ENCODE measurements around the gene NFATC2IP.
"Not testable (repeated sequence)": the region's sequence is repeated elsewhere in the genome, so short reads cannot be mapped to it uniquely, and the experiment has no call there.

NFATC2IP gene

DNA sequence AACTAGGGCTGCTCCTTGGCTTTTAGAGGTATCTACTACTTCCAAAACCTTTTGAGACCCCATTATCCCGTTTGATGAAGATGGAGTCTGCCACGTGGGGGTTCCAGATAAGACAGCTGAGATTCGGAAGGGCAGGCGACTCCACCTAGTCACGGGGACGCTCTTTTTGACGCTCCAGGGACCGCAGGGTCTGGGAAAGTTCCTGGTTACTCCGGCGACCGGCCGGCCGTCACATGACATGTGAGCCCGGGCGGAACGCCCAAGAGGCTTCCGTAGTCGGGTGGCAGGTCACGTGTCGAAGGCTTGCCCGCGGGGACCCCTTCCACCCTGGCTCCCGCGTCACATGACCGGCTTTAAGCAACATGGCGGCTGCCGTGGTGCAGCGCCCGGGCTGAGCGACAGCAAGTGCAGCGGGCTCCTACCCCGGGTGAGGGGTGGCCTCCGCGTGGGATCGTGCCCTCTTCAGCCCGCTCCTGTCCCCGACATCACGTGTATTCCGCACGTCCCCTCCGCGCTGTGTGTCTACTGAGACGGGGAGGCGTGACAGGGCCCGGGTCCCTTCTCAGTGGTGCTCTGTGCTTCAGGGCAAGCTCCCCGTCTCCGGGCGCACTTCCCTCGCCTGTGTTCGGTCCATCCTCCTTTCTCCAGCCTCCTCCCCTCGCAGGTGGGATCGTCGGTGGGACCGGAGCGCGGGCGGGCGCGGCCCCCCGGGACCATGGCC, 23.9 kb downstream of the NFATC2IP start, which contains the start of gene SPNS1:
SPNS1 (plus strand) TSS at position 342 of the 721 bp plus-strand sequence; CDS start at position 716, 374 bp downstream.
- Histone ChIP-seq H3K27ac (ENCODE audit: low read length) (no peak within 1 kb of the TSS), H3F3A (ENCODE audit: insufficient read depth, low read length) (peaks cover 11% of the 10 kb centered on the region; the same call in 1 of the 2 replicates), H4K20me1 (ENCODE audit: insufficient read depth, low read length) (no peaks in the 10 kb centered on the region), H3K9me3 (replicated peaks; ENCODE audit: insufficient read depth, low read length) (no peaks in the 10 kb centered on the region), H3K9ac (ENCODE audit: low read length) (peak within 1 kb of the TSS; percentile 61), H3K27me3 (replicated peaks; ENCODE audit: insufficient read depth, low read length) (no peaks in the 10 kb centered on the region), H3K4me3 (ENCODE audit: low read length) (peak within 1 kb of the TSS; percentile 98), H3K9me2 (replicated peaks; ENCODE audit: insufficient read depth, low read length) (no peaks in the 10 kb centered on the region), H3K4me2 (ENCODE audit: low read depth, low read length) (peak within 1 kb of the TSS; percentile 78), H3K36me3 (replicated peaks; ENCODE audit: insufficient read depth, low read length) (no peaks in the 10 kb centered on the region), H2AFZ (ENCODE audit: low read length) (peak within 1 kb of the TSS; percentile 79), H3K79me2 (ENCODE audit: low read length) (peaks cover 30% of the 10 kb centered on the region), H3K4me1 (ENCODE audit: low read length) (peaks cover 10% of the 10 kb centered on the region)
- DNase-seq: peak; percentile 97
- no peak for TF ChIP-seq EZH2phosphoT487 (IDR thresholded peaks at IDR 0.05; ENCODE audit: low read length)
- TF ChIP-seq CTCF (IDR thresholded peaks at IDR 0.05; ENCODE audit: low read length): no peak
- TF ChIP-seq EZH2 (optimal IDR thresholded peaks at IDR 0.05; ENCODE audit: low read depth, low read length): no peak

DNA sequence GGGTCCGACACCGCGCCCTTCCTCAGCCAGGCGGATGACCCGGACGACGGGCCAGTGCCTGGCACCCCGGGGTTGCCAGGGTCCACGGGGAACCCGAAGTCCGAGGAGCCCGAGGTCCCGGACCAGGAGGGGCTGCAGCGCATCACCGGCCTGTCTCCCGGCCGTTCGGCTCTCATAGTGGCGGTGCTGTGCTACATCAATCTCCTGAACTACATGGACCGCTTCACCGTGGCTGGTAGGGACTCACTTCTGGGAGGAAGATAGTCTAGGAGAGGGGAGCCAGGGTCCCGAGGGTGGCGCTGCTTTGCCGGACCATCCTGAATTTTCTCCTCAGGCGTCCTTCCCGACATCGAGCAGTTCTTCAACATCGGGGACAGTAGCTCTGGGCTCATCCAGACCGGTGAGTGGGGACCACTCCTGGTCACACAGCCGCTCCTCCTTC, 24.4 kb downstream of the NFATC2IP start:
- TF ChIP-seq EZH2phosphoT487 (IDR thresholded peaks at IDR 0.05; ENCODE audit: low read length) (no peak), CTCF (IDR thresholded peaks at IDR 0.05; ENCODE audit: low read length) (no peak), EZH2 (optimal IDR thresholded peaks at IDR 0.05; ENCODE audit: low read depth, low read length) (no peak)
- peaks cover 10% of the 10 kb centered on the region for H3K4me1 ChIP-seq (ENCODE audit: low read length)
- H3K4me3 ChIP-seq (ENCODE audit: low read length): peak overlapping the region; percentile 98
- H3K27ac ChIP-seq (ENCODE audit: low read length): no peak overlapping the region
- H3K9ac ChIP-seq (ENCODE audit: low read length): peak overlapping the region; percentile 61
- no peaks in the 10 kb centered on the region for H3K9me3 ChIP-seq (replicated peaks; ENCODE audit: insufficient read depth, low read length)
- no peak for DNase-seq
- H3K27me3 ChIP-seq (replicated peaks; ENCODE audit: insufficient read depth, low read length): no peaks in the 10 kb centered on the region
- peak overlapping the region; percentile 78 for H3K4me2 ChIP-seq (ENCODE audit: low read depth, low read length)
- no peaks in the 10 kb centered on the region for H4K20me1 ChIP-seq (ENCODE audit: insufficient read depth, low read length)
- no peaks in the 10 kb centered on the region for H3K36me3 ChIP-seq (replicated peaks; ENCODE audit: insufficient read depth, low read length)
- H3K9me2 ChIP-seq (replicated peaks; ENCODE audit: insufficient read depth, low read length): no peaks in the 10 kb centered on the region
- H2AFZ ChIP-seq (ENCODE audit: low read length): peak overlapping the region; percentile 79
- peaks cover 30% of the 10 kb centered on the region for H3K79me2 ChIP-seq (ENCODE audit: low read length)
- peaks cover 11% of the 10 kb centered on the region; the same call in 1 of the 2 replicates for H3F3A ChIP-seq (ENCODE audit: insufficient read depth, low read length)

DNA sequence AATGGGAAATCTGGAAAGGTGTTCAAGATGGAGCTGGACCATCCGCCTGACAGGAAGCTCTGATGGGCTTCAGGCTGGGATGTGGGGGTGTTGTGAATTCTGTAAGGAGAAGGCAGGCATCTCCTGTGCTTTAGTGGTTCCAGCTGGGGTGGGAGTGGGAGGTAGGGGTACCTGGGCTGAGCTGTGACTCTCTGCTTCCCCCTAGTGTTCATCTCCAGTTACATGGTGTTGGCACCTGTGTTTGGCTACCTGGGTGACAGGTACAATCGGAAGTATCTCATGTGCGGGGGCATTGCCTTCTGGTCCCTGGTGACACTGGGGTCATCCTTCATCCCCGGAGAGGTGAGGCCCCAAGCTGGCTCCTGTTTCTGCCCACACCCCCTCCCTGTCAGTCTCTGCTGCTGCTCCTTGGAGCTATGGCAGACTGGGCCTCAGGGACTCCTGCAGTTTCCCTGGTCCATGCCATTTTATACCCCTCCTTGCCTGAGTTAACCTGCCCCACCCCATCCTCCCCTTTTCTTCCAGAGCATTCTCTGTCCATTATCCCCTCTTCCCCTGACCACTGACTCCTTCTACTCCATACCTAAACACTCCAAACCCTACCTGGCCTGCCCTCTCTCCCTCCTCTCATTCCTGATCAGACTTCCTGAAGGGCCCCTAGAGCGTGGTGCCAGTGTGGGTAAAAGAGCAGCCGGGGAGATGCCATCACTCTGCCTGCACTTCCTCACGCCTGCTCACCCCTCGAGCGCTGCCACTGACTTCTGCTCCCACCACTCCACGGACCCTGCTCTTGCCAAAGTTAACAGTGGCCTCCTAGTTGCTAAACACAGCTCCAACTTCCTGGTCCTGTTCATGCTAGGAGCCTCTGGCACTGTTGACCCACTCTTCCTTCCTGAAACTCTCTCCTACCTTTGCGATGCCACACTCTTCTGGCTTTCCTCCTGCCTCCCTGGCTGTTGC, 27.2 kb downstream of the NFATC2IP start:
- Histone ChIP-seq H3K9me2 (replicated peaks; ENCODE audit: insufficient read depth, low read length) (no peaks in the 10 kb centered on the region), H3K36me3 (replicated peaks; ENCODE audit: insufficient read depth, low read length) (no peaks in the 10 kb centered on the region), H3K9me3 (replicated peaks; ENCODE audit: insufficient read depth, low read length) (no peaks in the 10 kb centered on the region), H3K79me2 (ENCODE audit: low read length) (peaks cover 30% of the 10 kb centered on the region), H4K20me1 (ENCODE audit: insufficient read depth, low read length) (no peaks in the 10 kb centered on the region), H3K27ac (ENCODE audit: low read length) (no peak overlapping the region), H2AFZ (ENCODE audit: low read length) (no peak overlapping the region), H3K4me1 (ENCODE audit: low read length) (peaks cover 10% of the 10 kb centered on the region), H3K4me3 (ENCODE audit: low read length) (no peak overlapping the region), H3K27me3 (replicated peaks; ENCODE audit: insufficient read depth, low read length) (no peaks in the 10 kb centered on the region), H3K9ac (ENCODE audit: low read length) (no peak overlapping the region), H3K4me2 (ENCODE audit: low read depth, low read length) (no peak overlapping the region), H3F3A (ENCODE audit: insufficient read depth, low read length) (peaks cover 11% of the 10 kb centered on the region; the same call in 1 of the 2 replicates)
- TF ChIP-seq CTCF (IDR thresholded peaks at IDR 0.05; ENCODE audit: low read length) (peak; percentile 75), EZH2phosphoT487 (IDR thresholded peaks at IDR 0.05; ENCODE audit: low read length) (no peak), EZH2 (optimal IDR thresholded peaks at IDR 0.05; ENCODE audit: low read depth, low read length) (no peak)
- DNase-seq: peak; percentile 30

- H3K4me2 ChIP-seq (ENCODE audit: low read depth, low read length); H2AFZ ChIP-seq (ENCODE audit: low read length); H3K9ac ChIP-seq (ENCODE audit: low read length); H4K20me1 ChIP-seq (ENCODE audit: insufficient read depth, low read length); H3K27ac ChIP-seq (ENCODE audit: low read length); DNase-seq; H3K9me2 ChIP-seq (replicated peaks; ENCODE audit: insufficient read depth, low read length); H3F3A ChIP-seq (ENCODE audit: insufficient read depth, low read length); H3K27me3 ChIP-seq (replicated peaks; ENCODE audit: insufficient read depth, low read length); H3K9me3 ChIP-seq (replicated peaks; ENCODE audit: insufficient read depth, low read length); H3K36me3 ChIP-seq (replicated peaks; ENCODE audit: insufficient read depth, low read length); H3K4me3 ChIP-seq (ENCODE audit: low read length): not testable (repeated sequence)
- H3K4me1 ChIP-seq (ENCODE audit: low read length): peaks cover 14% of the 10 kb centered on the region
- H3K79me2 ChIP-seq (ENCODE audit: low read length): peaks cover 25% of the 10 kb centered on the region
Measured at GRCh38 chr16:28980330-28980729, 29.6 kb downstream of the NFATC2IP start.

Data from MM.1S (cell line).